Skin epidermis (tissue), 12 donors: ENCODE results near the gene DNAH6.
"Not testable (repeated sequence)": the region's sequence is repeated elsewhere in the genome, so short reads cannot be mapped to it uniquely, and the experiment has no call there.

Experiments
- H3K27ac ChIP-seq, 21 experiments: fragments of 200-600 bp; sonication (generic) in 11 of 21; one replicate each; pipeline ENCODE4 v1.5.0; 2020; ENCODE audit warnings: mild to moderate bottlenecking in 3 of 21, inconsistent platforms in 2 of 21, moderate library complexity in 2 of 21
- H3K4me3 ChIP-seq, 7 experiments: fragments of 200-600 bp; sonication (generic) in 2 of 7; one replicate each; pipeline ENCODE4 v1.5.0; 2020; ENCODE audit warnings: inconsistent platforms in 2 of 7, mild to moderate bottlenecking in 2 of 7, moderate library complexity in 1 of 7

Gene DNAH6

DNA sequence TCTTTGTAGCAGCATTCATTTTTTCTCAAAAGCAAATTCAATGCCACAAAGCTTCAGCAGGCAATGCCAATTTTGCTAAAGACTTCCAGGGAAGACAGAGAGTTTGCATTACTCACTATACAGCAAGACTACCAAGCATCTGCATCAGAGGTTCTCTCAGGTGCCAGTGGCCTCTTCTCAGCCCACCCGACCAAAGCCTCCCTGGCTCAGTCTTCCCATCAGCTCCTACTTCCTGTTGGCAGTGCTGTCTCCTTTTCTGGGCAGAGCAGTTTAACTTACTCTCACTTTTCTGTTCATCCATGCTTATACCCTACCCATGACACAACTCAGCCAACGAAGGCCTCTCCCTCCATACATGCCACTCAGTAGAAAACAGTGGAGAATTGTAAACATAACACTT lies 207.5 kb downstream of the DNAH6 start:
- Histone ChIP-seq H3K4me3 (no peak overlapping the region), H3K27ac (no peak overlapping the region)

DNA sequence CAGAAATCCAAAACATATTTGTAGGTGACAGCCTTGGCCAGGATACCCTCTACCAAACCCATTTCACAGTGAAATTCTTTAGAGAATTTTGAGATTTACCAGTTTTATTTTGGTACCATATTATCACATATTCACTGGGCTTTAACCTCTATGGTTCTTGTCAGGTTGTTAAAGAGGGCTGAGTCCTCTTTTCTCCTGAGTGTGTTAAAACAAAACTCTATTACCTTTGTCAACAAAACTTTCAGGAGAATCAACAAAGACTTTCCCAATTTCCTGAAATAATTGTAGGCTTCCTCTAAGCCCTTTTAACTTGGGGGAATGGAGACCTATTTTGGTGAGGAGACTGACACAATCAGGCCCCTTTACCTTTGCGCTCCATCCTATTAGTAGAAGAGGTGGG lies 209.4 kb downstream of the DNAH6 start:
- Histone ChIP-seq H3K27ac (no peak overlapping the region), H3K4me3 (no peak overlapping the region)

DNA sequence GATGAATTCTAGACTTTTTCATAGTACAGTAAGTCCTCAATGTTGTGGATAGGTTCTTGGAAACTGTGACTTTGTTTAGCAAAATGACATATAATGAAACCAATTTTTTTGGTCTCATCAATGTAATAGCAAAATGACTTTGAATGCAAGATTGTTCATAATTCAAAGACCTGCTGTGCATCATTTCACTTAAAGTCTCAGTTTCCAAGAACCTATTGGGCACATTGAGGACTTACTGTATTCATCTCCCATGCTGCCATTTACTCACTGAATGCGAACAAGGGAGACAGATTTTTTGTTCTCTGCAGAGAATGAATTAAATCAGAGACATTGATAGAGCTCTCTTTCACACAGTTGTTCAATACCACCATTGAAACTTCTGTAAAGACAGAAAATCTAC lies 211.0 kb downstream of the DNAH6 start:
- Histone ChIP-seq H3K27ac (no peak overlapping the region), H3K4me3 (no peak overlapping the region)

DNA sequence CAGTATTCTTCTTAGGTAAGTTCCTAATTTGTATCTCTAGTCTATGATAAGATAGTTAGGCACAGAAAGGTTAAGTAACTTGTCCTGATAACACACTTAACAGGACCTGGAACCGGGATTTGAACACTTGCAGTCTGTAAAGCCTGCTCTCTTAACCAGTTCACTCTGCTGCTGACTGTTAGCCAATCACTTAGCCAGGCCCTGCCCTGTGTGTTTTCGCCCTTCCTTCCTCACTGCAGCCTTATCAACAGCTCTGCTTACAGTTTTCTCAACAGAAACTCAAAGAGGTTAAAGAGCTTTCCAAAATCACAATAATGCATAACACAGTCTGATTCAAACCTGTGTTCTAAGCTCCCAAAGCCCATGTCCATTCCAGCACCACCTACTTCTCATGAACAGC lies 212.9 kb downstream of the DNAH6 start:
- Histone ChIP-seq H3K27ac (no peak overlapping the region), H3K4me3 (no peak overlapping the region)

DNA sequence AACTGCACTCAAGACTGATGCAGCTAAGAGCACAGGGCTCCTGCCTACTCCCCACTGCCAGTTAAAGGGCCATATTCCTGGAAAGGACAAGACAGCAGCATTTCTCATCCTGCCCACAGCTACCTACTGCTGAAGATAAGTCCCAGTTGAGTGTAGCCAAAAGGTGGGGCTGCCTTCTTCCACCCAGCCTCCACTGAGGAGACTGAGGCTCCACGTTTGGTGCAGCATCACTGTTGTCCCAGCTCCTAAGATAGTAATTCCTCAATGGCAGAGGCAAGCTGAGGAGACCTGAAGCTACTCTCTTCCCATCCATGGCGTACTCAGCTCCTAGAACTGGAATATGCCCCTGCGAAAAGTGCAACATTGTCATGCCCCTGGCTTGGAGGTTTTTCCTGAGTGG lies 214.9 kb downstream of the DNAH6 start:
- no peak overlapping the region for H3K4me3 ChIP-seq
- no peak overlapping the region for H3K27ac ChIP-seq

DNA sequence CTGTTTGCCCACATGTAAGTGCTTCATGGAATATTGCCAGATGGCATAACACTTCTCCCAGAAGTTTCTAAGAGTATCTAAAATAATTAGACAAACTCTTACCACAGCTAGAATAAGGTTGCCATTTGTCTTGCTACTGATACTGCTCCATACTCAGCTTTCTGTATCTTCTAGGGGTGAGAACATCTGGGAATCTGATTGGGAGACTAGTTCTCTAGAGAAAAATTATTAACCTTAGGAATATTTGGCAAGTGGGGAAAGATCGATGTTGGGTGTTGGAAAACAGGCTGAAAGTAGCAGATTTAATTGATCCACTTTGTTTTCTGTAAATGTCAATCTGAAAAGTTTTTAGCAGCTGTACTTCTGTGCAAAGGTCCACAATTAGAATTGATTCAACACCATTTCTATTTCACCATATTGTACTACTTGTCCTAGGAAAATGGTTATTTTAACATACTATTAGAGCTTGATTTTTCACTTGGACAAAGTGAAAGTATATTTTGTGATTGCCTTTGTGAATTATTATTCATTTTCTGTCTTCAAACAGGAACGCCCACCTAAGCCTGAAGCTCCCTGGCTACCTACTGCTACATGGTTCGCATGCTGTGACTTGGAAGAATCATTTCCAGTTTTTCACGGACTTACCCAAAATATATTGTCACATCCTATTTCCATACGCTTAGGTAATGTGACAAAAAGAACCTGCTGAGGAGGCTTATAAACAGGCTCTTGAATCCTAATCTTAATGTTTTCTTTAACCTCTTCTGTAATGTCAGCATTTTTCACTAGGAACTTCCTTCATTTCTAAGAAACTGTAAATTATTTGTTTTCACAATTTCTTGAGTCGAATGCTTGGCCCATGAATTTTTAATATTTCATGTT lies 216.8 kb downstream of the DNAH6 start:
- no peak overlapping the region for H3K4me3 ChIP-seq
- H3K27ac ChIP-seq, result no peak overlapping the region

DNA sequence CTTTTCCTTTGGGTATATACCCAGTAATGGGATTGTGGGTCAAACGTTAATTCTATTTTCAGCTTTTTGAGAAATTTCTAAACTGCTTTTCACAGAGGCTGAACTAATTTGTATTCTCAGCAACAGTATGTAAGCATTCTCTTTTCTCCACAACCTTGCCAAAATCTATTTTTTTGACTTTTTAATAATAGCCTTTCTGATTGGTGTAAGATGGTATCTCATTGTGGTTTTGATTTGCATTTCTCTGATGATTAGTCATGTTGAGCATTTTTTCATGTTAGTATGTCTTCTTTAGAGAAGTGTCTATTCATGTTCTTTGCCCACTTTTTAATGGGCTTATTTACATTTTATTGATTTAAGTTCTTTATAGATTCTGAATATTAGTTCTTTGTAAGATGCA lies 219.1 kb downstream of the DNAH6 start:
- Histone ChIP-seq H3K27ac (no peak overlapping the region), H3K4me3 (no peak overlapping the region)

DNA sequence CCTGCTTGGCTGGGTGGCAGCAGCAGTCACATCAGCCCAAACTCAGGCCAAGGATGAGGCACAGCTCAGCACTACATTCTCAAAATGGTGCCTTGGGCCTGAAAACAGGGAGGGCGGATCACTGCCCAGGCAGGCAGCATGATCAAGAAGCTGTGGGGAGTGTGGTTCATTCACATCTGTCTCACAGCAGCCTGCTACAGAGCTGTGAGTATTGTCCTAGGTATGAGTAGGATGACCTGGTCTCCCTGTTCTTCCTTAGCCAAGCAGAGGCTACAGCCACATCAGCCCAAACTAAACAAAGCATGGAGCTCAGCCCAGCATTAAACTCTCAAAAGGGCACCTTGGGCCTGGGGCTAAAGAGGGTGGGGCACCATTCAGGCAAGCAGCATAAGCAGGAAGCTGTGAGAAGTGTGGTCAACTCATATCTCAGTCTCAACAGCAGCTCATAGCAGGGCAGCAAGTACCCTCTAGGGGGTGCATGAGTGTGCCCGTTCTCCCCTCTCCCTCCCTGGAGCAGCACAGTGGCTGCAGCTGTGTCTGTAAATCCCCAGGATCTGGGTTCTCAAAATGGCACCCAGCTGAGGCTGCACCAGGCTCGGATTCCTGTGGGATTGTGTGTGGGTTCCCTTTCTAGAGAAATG lies 225.0 kb downstream of the DNAH6 start:
- Histone ChIP-seq H3K4me3 (no peak overlapping the region), H3K27ac (peak overlapping the region in 2 of 21 experiments; percentile 19 to 39)

DNA sequence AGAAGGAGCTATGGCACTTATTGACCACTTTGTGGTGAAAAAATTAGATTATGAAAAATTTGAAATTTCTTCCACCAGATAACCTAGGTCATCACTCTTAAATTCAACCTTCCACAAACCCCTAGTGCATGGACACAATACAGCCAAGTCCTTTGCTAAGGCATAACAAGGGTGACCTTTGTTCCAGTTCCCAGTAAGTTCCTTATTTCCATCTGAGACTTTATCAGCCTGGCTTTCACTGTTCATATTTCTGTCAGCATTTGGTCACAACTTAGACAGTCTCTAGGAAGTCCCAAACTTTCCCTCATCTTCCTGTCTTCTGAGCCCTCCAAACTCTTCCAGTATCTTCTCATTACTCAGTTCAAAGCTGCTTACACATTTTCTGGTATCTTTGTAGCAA lies 232.0 kb downstream of the DNAH6 start:
- no peak overlapping the region for H3K4me3 ChIP-seq
- H3K27ac ChIP-seq, result no peak overlapping the region

DNA sequence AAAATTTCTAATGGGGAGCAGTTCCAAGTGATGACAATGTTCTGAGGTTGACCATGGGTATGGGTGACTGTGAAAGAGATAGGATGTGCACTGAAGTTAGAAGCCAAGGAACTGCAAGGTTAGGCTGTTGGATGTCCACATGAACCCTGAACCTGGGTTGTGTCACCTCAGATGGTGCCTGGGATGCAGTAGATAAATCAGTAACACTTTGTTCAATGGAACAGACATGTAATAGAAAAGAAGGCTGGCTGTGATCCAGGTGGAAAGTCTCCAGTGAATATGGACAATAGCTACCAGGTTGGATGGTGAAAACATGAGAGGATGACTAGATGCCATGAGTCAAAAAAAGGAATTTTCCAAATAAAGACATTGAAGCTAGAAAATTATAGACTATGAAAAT lies 233.1 kb downstream of the DNAH6 start:
- Histone ChIP-seq H3K27ac (no peak overlapping the region), H3K4me3 (no peak overlapping the region)

DNA sequence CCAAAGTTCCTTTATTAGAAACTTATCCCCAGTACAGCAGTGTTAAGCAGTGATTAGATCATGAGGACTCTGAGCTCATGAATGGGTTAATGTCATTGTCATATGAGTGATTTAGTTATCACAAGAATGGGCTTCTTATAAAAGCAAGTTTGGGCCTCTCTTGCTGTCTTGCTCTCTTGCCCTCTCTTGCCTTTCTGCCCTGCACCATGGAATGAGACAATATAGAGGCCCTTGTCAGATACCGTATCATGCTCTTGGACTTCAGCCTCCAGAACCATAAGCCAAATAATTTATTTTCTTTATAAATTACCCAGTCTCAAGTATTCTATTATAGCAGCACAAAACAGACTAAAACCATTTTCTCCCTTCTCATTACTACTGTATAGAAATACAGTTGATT lies 238.8 kb downstream of the DNAH6 start:
- Histone ChIP-seq H3K27ac (no peak overlapping the region), H3K4me3 (no peak overlapping the region)

DNA sequence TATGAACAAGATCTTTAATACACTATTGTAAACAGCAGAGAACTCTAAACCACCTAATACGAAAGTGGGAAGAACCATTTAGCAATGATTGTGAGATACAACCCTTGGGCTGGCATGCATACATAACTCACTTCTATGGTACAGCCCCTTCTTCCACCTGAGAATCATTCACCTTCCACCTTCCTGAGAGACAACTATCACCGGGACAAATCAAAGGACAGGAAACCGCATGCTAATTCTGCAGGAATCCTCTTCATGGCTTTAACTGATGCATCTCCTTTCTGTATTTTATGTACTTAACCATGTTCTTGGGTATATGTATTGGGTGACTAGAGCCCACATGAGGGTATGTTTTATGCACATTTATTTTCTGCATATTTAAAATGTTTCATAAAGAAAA lies 241.3 kb downstream of the DNAH6 start:
- Histone ChIP-seq H3K27ac (no peak overlapping the region), H3K4me3 (no peak overlapping the region)

DNA sequence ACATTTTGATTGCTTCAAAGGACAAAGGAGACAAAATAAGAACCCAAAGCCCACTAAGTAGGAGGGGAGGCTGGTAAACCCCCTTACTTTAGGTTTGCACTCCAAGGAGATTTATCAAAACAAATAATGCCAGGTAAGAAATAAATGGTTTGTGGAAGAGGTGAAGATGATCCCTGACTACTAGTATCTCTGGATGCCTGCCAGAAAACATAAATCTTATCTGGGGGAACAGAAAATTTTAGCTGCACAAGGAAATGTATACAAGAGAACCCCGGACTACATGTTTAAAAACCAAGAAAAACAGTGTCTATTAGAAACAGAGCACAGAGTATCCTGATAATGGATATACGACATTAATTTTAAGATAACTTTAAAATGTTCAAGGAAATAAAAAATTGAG lies 250.5 kb downstream of the DNAH6 start:
- H3K27ac ChIP-seq, result no peak overlapping the region
- no peak overlapping the region for H3K4me3 ChIP-seq

DNA sequence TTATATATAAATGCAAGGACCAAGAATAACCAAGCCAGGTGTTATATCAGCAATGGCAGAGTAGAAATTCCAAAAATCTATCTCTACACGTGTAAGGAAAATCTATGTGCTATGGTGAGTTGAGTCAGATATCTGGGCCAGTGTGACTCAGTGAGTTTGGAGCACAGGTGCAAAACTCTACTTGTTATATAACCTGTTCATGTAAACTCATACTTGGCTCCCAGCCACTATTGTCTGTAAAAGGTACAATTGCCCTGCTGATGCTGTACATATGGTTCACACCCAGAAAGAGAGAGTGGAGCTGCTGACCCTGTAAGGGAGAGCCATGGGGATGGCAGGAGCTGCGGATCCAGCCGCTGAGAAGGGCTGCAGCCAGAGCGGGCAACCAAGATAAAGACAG lies 252.5 kb downstream of the DNAH6 start:
- H3K4me3 ChIP-seq, result no peak overlapping the region
- no peak overlapping the region for H3K27ac ChIP-seq

DNA sequence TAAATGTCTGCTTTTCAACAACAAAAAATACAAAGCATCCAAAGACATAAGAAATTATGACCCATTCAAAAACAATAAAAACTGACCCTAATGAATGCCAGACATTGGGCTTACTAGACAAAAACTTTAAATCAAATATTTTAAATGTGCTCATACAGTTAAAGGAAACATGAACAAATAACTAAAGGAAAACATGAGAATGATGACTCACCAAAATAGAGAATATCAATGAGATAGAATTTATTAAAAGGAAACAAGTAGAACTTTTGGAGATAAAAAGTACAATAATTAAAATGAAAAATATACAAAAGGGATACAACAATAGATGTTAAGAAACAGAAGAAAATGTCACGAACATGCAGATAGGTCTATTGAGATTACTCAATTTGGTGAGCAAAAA lies 254.0 kb downstream of the DNAH6 start:
- no peak overlapping the region for H3K4me3 ChIP-seq
- no peak overlapping the region for H3K27ac ChIP-seq

DNA sequence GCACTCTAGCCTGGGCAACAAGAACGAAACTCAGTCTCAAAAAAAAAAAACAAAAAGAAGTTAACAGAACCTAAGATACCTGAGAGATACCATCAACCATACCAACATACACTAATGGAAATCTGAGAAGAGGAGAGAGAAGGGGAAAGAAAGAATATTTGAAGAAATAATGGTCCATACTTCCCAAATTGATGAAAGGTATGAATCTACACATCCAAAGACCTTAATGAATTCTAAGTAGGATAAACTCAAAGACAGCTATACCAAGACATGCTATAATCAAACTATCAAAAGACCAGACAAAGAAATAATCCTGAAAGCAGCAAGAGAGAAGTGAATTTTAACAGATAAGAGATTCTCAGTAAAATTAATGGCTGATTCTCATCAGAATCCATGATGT lies 255.0 kb downstream of the DNAH6 start:
- Histone ChIP-seq H3K4me3 (no peak overlapping the region), H3K27ac (no peak overlapping the region)

DNA sequence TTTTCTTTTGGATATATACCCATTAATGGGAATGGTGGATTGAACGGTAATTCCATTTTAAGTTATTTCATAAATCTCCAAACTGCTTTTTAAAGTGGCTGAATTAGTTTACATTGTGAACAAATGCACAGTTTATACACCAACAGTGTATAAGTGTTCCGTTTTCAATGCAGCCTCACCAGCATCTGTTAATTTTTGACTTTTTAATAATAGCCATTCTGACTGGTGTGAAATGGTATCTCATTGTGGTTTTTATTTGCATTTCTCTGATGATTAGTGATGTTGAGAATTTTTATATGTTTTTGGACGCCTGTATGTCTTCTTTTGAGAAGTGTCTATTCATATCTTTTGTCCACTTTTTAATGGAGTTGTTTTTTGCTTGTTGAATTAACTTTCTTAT lies 257.3 kb downstream of the DNAH6 start:
- H3K4me3 ChIP-seq, result not testable (repeated sequence)

DNA sequence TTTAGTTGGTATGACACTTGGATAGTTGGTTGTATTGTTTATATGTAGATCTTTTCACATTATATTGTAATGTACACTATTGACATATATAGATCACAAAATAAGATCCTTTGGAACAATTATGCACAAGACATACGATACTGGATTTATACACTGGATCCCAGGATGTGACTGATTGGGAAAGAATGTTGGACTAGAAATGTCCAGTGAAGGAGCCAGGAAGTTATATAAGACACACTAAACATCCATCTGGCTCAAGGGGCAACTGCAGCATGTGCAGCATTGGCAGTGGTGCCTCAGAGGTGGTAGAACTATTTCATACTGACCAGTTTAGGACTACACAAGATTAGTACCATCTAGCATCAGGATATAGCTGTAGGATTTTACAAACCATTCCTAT lies 259.7 kb downstream of the DNAH6 start:
- H3K27ac ChIP-seq, result no peak overlapping the region
- no peak overlapping the region for H3K4me3 ChIP-seq

More for the DNA sequence above, 257.3 kb downstream of the DNAH6 start:
- H3K27ac ChIP-seq, result not testable (repeated sequence)

DNA sequence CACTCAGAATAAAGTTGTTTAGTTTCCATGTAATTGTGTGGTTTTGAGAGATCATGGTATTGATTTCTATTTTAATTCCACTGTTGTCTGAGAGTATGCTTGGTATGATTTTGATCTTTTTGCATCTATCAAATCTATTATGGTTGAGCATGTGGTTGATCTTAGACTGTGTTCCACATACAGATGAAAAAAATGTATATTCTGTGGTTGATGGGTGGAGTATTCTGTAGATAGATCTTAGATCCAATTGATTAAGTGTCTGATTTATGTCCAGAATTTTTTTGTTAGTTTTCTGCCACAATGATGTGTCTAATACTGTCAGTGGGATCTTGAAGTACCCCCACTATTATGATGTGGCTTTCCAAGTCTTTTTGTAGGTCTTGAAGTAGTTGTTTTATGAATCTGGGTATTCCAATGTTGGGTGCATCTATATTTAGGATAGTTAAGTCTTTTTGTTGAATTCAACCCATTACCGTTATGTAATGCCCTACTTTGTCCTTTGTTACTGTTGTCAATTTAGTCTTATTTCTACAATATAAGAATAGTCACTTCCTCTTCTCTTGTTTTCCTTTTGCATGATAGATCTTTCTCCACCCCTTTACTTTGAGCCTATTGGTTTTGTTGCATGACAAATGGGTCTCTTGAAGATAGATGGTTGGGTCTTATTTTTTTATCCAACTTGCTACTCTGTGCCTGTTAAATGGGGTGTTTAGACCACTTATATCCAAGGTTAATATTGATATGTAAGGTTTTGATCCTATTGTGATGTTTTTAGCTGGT lies 262.8 kb downstream of the DNAH6 start:
- H3K27ac ChIP-seq, result no peak overlapping the region
- no peak overlapping the region for H3K4me3 ChIP-seq

DNA sequence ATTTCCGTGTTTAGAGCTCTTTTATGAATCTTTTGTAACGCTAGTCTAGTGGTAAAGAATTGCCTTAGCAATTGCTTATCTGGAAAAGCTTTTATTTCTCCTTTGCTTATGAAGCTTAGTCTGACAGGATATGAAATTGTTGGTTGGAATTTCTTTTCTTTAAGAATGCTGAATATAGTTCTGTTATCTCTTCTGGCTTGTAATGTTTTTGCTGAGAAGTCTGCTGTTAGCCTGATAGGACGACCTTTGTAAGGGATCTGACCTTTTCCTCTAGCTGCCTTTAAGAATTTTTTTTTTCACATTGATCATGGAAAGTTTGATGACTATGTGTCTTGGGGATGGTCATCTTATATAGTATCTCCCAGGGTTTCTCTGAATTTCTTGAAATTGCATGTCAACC lies 263.5 kb downstream of the DNAH6 start:
- Histone ChIP-seq H3K4me3 (no peak overlapping the region), H3K27ac (no peak overlapping the region)
